Measurements from ENCODE around the gene NHERF1.

The NHERF1 gene

GRCh38 chr17:74745548-74746177 is 2.8 kb upstream of the NHERF1 start:
- no peak for TF ChIP-seq CTCF (IDR thresholded peaks at IDR 0.05)

- TF ChIP-seq CTCF (IDR thresholded peaks at IDR 0.05) = no peak
These were observed 2.1 kb upstream of the NHERF1 start for GRCh38 chr17:74746376-74746775.

GRCh38 chr17:74746922-74747321 is 1.5 kb upstream of the NHERF1 start:
- no peak for TF ChIP-seq CTCF (IDR thresholded peaks at IDR 0.05)

- no peak for TF ChIP-seq CTCF (IDR thresholded peaks at IDR 0.05)
These were observed 224 bp upstream of the NHERF1 start for GRCh38 chr17:74748279-74748528.

GRCh38 chr17:74749279-74750038 is 1.0 kb downstream of the NHERF1 start:
- TF ChIP-seq CTCF (IDR thresholded peaks at IDR 0.05) = no peak

GRCh38 chr17:74750039-74750326 is 1.6 kb downstream of the NHERF1 start:
- no peak for TF ChIP-seq CTCF (IDR thresholded peaks at IDR 0.05)

- TF ChIP-seq CTCF (IDR thresholded peaks at IDR 0.05) = no peak
These were observed 2.1 kb downstream of the NHERF1 start for GRCh38 chr17:74750327-74751069.

Measured in LNCAP (cell line).